ENCODE results near the gene TREM1. TPM values are rescaled to one million over a fixed set of nuclear protein-coding genes. Genes with fewer than 3 reads are reported as not detected.

TREM1 gene
- total and polyA plus RNA-seq, 4 donors: 0.09 to 1.3 (median 0.38) TPM

- Histone ChIP-seq H3K9ac (ENCODE audit: low read depth in 1 of 2, low read length in 2 of 2) (no peak overlapping the region), H3K27me3 (ENCODE audit: control insufficient read depth in 4 of 4, insufficient read depth in 4 of 4, low read length in 3 of 4) (no peaks in the 10 kb centered on the region), H3K27ac (ENCODE audit: low read depth in 1 of 2, low read length in 2 of 2) (no peak overlapping the region), H3K4me1 (ENCODE audit: control insufficient read depth in 4 of 4, insufficient read depth in 4 of 4, low read length in 3 of 4) (no peaks in the 10 kb centered on the region), H3K4me3 (ENCODE audit: low read depth in 1 of 3, low read length in 3 of 3) (no peak overlapping the region), H3K36me3 (ENCODE audit: control insufficient read depth in 4 of 4, insufficient read depth in 3 of 4, low read depth in 1 of 4, low read length in 3 of 4) (no peaks in the 10 kb centered on the region), H3K9me3 (ENCODE audit: control insufficient read depth in 4 of 4, low read length in 3 of 4) (peaks cover 0 to 3% (median 2%) of the 10 kb centered on the region in 4 donors)
- no peak for DNase-seq (ENCODE audit: low spot score)
- no peak for TF ChIP-seq GABPA (IDR thresholded peaks at IDR 0.05 in 1 of 2, conservative IDR thresholded peaks at IDR 0.05 in 1 of 2)
- no peak for TF ChIP-seq RAD21 (IDR thresholded peaks at IDR 0.05)
- no peak for TF ChIP-seq FOXA1 (IDR thresholded peaks at IDR 0.05)
- no peak for TF ChIP-seq RXRA (IDR thresholded peaks at IDR 0.05)
- TF ChIP-seq HNF4G (IDR thresholded peaks at IDR 0.05): no peak
- no peak for TF ChIP-seq HNF4A (conservative IDR thresholded peaks at IDR 0.05)
- no peak for TF ChIP-seq ZBTB33 (IDR thresholded peaks at IDR 0.05)
Measured at GRCh38 chr6:41268478-41268877, 18.0 kb downstream of the TREM1 start.

DNA sequence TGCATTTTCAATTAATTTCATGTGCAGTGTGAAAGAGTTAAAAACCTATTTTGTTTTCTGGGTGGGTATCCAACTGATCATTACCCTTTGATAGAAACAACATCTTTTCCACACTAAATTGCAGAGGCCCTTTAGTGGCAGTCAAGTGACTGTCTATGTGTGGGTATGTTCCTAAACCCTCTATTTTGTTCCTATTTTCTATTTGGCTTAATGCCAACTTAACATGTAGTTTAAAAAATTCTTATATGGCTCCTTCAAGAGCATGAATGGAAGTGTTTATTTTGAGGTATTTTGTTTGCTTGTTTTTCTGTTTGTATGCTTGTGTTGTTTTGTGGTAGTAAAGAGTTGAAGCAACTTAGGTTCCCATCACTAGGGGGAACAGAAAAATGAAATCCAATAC lies 19.9 kb downstream of the TREM1 start:
- H3K27me3 ChIP-seq (ENCODE audit: control insufficient read depth in 4 of 4, insufficient read depth in 4 of 4, low read length in 3 of 4): no peaks in the 10 kb centered on the region
- TF ChIP-seq, protein P1, sequence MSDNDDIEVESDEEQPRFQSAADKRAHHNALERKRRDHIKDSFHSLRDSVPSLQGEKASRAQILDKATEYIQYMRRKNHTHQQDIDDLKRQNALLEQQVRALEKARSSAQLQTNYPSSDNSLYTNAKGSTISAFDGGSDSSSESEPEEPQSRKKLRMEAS (IDR thresholded peaks at IDR 0.05): no peak
- no peak for TF ChIP-seq GABPA (IDR thresholded peaks at IDR 0.05 in 1 of 2, conservative IDR thresholded peaks at IDR 0.05 in 1 of 2)
- TF ChIP-seq RXRA (IDR thresholded peaks at IDR 0.05): no peak
- H3K9ac ChIP-seq (ENCODE audit: low read depth in 1 of 2, low read length in 2 of 2): no peak overlapping the region
- H3K27ac ChIP-seq (ENCODE audit: low read depth in 1 of 2, low read length in 2 of 2): no peak overlapping the region
- DNase-seq (ENCODE audit: low spot score): no peak
- peaks cover 0 to 13% (median 3%) of the 10 kb centered on the region in 4 donors for H3K9me3 ChIP-seq (ENCODE audit: control insufficient read depth in 4 of 4, low read length in 3 of 4)
- no peaks in the 10 kb centered on the region for H3K4me1 ChIP-seq (ENCODE audit: control insufficient read depth in 4 of 4, insufficient read depth in 4 of 4, low read length in 3 of 4)
- H3K4me3 ChIP-seq (ENCODE audit: low read depth in 1 of 3, low read length in 3 of 3): no peak overlapping the region
- no peaks in the 10 kb centered on the region for H3K36me3 ChIP-seq (ENCODE audit: control insufficient read depth in 4 of 4, insufficient read depth in 3 of 4, low read depth in 1 of 4, low read length in 3 of 4)

GRCh38 chr6:41263267-41263666 lies 23.2 kb downstream of the TREM1 start:
- Histone ChIP-seq H3K9me3 (ENCODE audit: control insufficient read depth in 4 of 4, low read length in 3 of 4) (peaks cover 0 to 21% (median 3%) of the 10 kb centered on the region in 4 donors), H3K9ac (ENCODE audit: low read depth in 1 of 2, low read length in 2 of 2) (no peak overlapping the region), H3K27me3 (ENCODE audit: control insufficient read depth in 4 of 4, insufficient read depth in 4 of 4, low read length in 3 of 4) (no peaks in the 10 kb centered on the region), H3K4me1 (ENCODE audit: control insufficient read depth in 4 of 4, insufficient read depth in 4 of 4, low read length in 3 of 4) (no peaks in the 10 kb centered on the region), H3K27ac (ENCODE audit: low read depth in 1 of 2, low read length in 2 of 2) (no peak overlapping the region), H3K4me3 (ENCODE audit: low read depth in 1 of 3, low read length in 3 of 3) (no peak overlapping the region), H3K36me3 (ENCODE audit: control insufficient read depth in 4 of 4, insufficient read depth in 3 of 4, low read depth in 1 of 4, low read length in 3 of 4) (no peaks in the 10 kb centered on the region)
- TF ChIP-seq HNF4A (conservative IDR thresholded peaks at IDR 0.05) (no peak), SP1 (IDR thresholded peaks at IDR 0.05) (no peak), REST (IDR thresholded peaks at IDR 0.05) (no peak), NR2F2 (IDR thresholded peaks at IDR 0.05) (no peak)
- TF ChIP-seq, protein P1 (IDR thresholded peaks at IDR 0.05): no peak
- no peak for DNase-seq (ENCODE audit: low spot score)
- WGBS: 84% methylated on average over 1 of the region's 1 CpG

Data from liver (tissue), 9 donors.